ENCODE measurements around the gene GPC5.
"Not testable (repeated sequence)": the region's sequence is repeated elsewhere in the genome, so short reads cannot be mapped to it uniquely, and the experiment has no call there.

The GPC5 gene

DNA sequence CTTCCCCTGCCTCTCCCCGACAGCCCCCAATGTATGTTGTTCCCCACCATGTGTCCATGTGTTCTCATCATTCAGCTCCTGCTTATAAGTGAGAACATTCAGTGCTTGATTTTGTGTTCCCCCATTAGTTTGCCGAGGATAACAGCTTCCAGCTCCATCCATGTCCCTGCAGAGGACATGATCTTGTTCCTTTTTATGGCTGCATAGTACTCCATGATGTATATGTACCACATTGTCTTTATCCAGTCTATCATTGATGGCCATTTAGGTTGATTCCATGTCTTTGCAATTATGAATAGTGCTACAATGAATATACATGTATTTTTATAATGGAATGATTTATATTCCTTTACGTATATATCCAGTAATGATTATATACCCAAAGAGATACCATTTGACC lies 399.9 kb downstream of the GPC5 start:
- not testable (repeated sequence) for DNase-seq

- not testable (repeated sequence) for DNase-seq
Observed at GRCh38 chr13:91801772-91802171, 403.4 kb downstream of the GPC5 start.

GRCh38 chr13:91802957-91803356 lies 404.5 kb downstream of the GPC5 start:
- DNase-seq, result no peak

DNA sequence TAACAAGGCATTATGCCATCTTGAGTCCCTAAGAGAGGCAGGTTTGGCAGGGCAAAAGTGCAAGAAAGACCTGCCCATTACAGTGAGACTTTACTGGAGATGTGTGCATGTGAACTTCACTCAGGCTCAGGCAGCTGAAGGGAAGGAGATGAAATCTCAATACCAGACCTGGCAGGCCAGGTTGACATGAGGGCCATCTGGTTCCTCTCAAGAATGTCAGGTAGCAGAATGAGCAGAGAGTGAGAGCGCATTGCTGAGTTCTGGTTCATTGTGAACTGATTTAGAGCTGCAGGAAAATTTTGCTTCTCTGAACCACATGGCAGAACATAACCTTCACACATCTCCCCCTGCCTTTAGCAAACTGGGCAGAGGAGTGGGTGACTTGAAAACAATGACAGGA lies 406.3 kb downstream of the GPC5 start:
- no peak for DNase-seq

- no peak for DNase-seq
Observed at GRCh38 chr13:91805605-91806004, 407.2 kb downstream of the GPC5 start.

DNA sequence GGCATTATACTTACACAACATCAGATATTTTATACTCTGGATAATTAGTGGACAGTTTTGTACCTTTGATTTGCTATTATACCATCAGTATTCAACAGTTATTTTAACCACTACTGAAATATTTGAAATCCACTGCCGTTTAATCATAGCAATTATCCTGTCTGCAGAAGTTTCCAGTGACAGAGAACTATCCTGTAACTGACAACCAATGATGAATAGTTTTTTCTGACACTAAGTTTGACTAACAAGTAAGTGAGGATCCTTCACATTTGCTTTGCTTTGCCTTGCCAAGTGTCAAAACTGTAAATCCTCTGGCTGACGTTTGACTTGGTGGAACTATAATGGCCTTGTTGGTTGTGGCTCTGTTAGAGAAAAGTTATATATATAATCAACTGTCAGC lies 410.7 kb downstream of the GPC5 start:
- DNase-seq, result no peak

GRCh38 chr13:91813253-91813652 lies 414.8 kb downstream of the GPC5 start:
- DNase-seq, result no peak

GRCh38 chr13:91816263-91816807 lies 417.9 kb downstream of the GPC5 start:
- no peak for DNase-seq

- no peak for DNase-seq
Observed at GRCh38 chr13:91817250-91817649, 418.8 kb downstream of the GPC5 start.

DNA sequence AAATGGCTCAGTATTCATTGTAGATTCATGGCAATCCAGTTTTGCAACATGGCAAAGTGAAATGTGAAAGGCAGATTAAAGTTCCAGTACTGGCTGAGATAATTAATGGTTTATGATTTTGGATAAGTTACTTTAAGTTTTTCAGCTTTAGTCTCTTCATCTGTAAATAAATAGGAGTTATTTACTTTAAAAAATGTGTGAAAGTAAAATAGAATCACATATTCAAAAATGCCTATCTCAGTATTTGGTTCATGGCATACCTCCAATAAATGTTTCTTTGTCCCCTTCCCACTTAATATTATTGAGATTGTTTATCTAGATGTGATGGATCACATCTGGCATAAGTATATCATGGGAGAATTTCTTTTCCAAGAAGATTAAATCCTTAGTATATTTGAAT lies 426.0 kb downstream of the GPC5 start:
- DNase-seq, result no peak

GRCh38 chr13:91825516-91825915 lies 427.1 kb downstream of the GPC5 start:
- DNase-seq, result no peak

- DNase-seq, result no peak
Observed at GRCh38 chr13:91836553-91836952, 438.1 kb downstream of the GPC5 start.

DNA sequence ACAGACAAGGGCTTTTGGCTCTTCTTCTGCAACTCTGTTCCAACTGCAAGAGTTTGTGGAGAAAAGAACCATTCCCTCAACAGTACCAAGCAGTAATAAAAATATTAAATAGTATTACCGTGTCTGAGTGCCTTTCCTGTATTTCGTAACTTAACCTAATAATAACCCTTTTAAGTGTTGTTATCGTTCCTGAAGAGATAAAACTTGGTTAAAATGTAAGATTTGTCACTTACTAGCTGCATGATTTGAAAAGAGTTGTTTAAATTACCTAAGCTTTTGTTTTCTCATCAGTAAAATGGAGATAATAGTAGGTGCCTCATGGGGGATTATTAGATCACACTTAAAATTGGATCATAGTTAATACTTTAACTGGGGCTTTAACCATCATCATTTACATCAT lies 447.2 kb downstream of the GPC5 start:
- no peak for DNase-seq

- no peak for DNase-seq
Observed at GRCh38 chr13:91863699-91864098, 465.3 kb downstream of the GPC5 start.

DNA sequence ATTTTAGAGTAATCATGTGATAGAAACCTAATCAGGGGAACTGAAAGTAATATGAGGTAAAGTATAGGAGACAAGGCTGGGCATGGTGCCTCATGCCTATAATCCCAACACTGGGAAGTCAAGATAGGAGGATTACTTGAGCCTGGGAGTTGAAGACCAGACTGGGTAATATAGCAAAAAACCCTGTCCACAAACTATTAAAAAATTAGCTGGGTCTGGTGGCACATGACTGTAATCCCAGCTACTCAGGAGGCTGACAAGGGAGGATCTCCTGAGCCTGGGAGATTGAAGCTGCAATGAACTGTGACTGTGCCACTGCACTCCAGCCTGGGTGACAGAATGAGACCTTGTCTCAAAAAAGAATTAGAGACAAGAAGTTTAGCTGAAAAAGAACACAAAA lies 469.9 kb downstream of the GPC5 start:
- no peak for DNase-seq

GRCh38 chr13:91878491-91878890 lies 480.1 kb downstream of the GPC5 start:
- DNase-seq, result no peak

DNA sequence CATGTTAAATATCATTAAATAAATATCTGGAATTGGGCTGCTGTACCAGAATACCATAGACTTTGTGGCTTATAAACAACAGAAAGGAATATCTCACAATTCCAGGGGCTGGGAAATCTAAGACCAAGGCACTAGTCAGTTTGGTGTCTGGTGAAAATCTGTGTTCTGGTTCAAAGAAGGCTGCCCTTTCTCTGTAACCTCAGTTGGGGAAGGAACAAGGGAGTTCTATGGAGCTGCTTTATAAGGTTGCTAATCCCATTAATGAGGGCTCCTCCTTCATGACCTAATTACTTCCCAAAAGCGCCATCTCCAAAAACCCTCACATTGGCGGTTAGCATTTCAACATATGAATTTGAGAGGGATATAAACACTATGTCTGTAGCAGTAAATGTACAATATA lies 480.9 kb downstream of the GPC5 start:
- DNase-seq, result no peak

DNA sequence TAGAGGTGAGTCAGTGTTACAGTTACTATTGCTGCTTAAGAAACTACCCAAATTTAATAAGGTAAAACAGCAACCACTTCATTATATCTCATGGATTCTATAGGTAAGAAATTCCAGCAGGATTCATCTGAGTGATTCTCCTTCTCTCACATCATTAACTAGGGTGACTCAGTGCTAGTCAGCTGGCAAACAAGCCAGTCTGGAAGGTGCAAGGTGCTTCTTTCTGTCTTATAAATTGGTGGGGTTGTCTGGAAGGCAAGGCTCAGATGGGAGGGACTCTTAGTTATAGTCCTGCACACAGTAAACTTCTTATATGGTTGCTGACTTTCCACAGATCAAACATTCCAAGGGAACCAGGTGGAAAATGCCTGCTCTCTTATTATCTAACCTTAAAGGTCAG lies 484.5 kb downstream of the GPC5 start:
- DNase-seq, result no peak

DNA sequence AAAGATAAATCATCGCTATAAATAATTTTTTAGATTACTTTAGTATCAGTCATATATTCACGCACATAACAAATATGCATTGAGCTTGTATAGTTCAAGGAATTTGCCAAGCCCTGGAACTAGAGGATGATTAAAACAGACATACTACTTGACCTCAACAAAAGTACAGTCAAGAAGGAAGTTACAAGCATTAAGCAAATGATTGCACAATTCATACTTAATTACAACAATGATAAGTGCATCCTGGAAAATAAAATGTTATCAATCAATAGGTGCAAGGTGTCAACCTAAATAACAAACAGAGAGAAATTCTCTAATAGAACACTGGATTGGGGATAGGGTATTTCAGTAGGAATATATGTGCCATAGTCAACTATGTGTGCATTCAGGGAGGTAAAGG lies 491.2 kb downstream of the GPC5 start:
- no peak for DNase-seq

DNA sequence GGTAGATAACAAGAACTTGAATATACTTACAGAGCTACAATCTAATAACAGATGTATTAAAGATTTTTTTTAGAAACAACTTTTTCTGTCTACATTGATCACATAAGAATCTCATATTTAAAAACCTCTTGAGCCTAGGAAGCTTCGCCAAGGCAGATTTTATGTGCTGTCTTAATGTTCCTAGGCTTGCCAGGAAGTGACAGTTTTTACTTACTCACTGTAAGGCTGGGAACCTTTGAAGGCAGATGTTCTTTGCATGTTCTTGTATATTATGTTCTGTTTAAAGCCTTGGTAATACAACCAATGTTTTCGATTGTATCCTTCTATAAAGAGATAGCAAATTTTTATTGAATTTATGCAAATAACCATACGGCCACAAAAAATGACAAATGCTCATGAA lies 492.7 kb downstream of the GPC5 start:
- DNase-seq, result no peak

GRCh38 chr13:91893040-91893439 lies 494.6 kb downstream of the GPC5 start:
- DNase-seq, result no peak

DNA sequence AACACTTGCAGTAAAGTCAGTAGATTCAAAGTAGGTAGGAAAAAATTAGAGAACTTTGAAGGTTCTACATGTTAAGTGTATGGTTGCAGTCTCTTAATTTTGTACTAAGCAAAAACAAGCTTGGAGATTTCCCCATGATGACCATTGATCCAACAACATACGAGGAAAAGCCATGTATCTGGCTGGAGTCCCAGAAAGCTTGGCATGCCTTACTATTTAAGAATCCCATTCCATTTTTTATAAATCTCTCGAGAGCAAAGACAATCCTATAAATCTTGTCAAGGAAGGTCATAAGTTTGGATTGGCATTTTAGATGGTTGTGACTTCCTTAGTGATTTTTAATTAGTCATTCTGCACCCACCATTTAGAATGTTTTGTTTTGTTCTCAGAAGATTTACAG lies 495.9 kb downstream of the GPC5 start:
- no peak for DNase-seq

DNA sequence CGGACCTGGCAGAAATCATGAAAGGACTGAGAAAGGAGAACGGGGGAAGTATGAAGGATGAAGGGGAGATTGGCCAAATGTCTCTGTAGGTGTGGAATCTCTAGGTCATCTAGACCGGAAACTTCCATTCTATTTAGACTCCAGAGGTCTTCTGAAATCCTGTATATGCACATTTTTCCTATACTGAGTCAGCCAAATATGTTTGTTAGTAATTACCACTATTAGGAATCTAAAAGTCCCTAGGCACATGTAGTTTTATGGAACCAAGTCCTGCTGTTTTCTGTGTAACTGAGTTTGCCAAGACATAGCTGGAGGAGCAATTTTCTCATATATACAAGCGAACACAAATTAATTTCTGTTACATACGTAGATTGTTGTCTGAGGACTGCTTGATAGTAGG lies 498.1 kb downstream of the GPC5 start:
- no peak for DNase-seq

GRCh38 chr13:91898986-91899385 lies 500.6 kb downstream of the GPC5 start:
- not testable (repeated sequence) for DNase-seq

- DNase-seq, result no peak
Observed at GRCh38 chr13:91902291-91902690, 503.9 kb downstream of the GPC5 start.

DNA sequence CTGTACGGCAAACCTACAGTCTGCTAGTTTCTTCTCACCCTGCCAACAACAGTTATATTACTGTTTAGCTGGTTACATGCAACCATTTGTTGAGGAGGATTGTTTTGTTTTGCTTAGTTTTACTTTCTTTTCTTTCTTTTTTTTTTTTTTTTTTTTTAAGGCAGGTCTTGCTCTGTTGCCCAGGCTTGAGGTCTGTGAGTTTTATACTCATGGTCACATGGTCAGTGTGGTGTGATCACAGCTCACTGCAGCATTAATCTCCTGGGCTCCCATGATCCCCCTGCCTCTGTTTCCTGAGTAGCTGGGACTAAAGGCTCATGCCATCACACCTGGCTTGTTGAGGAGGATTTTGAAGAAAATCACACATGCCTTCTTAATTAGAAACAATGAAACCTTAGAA lies 505.6 kb downstream of the GPC5 start:
- no peak for DNase-seq

All from activated naive CD4-positive, alpha-beta T cell (primary cell).